Measurements from ENCODE around the gene WDFY2. TPM values are rescaled to one million over a fixed set of nuclear protein-coding genes. Genes with fewer than 3 reads are reported as not detected.

The WDFY2 gene
- total RNA-seq, 1 donor from 2014 or later: 24.8 TPM

Small RNAs within 50 kb of the gene (small RNA-seq; reads per million reads assigned to genes)
- gene MIR4703 (ENCODE audit: low replicate concordance) (not detected), gene RN7SL413P (ENCODE audit: low replicate concordance) (not detected), gene RNU6-65P (ENCODE audit: low replicate concordance) (not detected), gene RNY1P6 (ENCODE audit: low replicate concordance) (not detected)

Other genes with a start within 250 kb of the WDFY2 start
- gene SERPINE3, start 244.8 kb upstream of the WDFY2 start, total RNA-seq: not detected
- 42.2 TPM for gene INTS6, start 131.4 kb upstream of the WDFY2 start, total RNA-seq
- gene DHRS12, start 219.7 kb downstream of the WDFY2 start, total RNA-seq: 10.2 TPM

Measured in tongue (tissue), 2 donors.